ENCODE data around the gene RPRD2.
"Not testable (repeated sequence)": the region's sequence is repeated elsewhere in the genome, so short reads cannot be mapped to it uniquely, and the experiment has no call there.

Gene RPRD2

GRCh38 chr1:150363426-150364230 is at the start of gene RPRD2:
Gene RPRD2, plus strand, starts transcription at chr1:150364147. Its CDS starts 568 bp downstream, at chr1:150364715.
- TF ChIP-seq CTCF (IDR thresholded peaks at IDR 0.05; ENCODE audit: low read depth, low read length): no peak
- peak within 1 kb of the TSS; percentile 90 for H3K4me3 ChIP-seq (ENCODE audit: low read depth, low read length)

GRCh38 chr1:150314691-150315090 is 49.3 kb upstream of the RPRD2 start:
- H3K4me3 ChIP-seq (ENCODE audit: low read depth, low read length): not testable (repeated sequence)

- peak overlapping the region; percentile 94 for H3K4me3 ChIP-seq (ENCODE audit: low read depth, low read length)
- TF ChIP-seq CTCF (IDR thresholded peaks at IDR 0.05; ENCODE audit: low read depth, low read length): no peak
Observed at GRCh38 chr1:150320667-150320978, 43.3 kb upstream of the RPRD2 start.

- H3K4me3 ChIP-seq (ENCODE audit: low read depth, low read length): peak overlapping the region; percentile 94
- TF ChIP-seq CTCF (IDR thresholded peaks at IDR 0.05; ENCODE audit: low read depth, low read length): no peak
Observed at GRCh38 chr1:150321826-150322166, 42.2 kb upstream of the RPRD2 start.

GRCh38 chr1:150322310-150322709 is 41.6 kb upstream of the RPRD2 start:
- no peak for TF ChIP-seq CTCF (IDR thresholded peaks at IDR 0.05; ENCODE audit: low read depth, low read length)
- peak overlapping the region; percentile 94 for H3K4me3 ChIP-seq (ENCODE audit: low read depth, low read length)

- no peak overlapping the region for H3K4me3 ChIP-seq (ENCODE audit: low read depth, low read length)
- TF ChIP-seq CTCF (IDR thresholded peaks at IDR 0.05; ENCODE audit: low read depth, low read length): no peak
Observed at GRCh38 chr1:150332651-150333290, 31.2 kb upstream of the RPRD2 start.

- H3K4me3 ChIP-seq (ENCODE audit: low read depth, low read length): no peak overlapping the region
- no peak for TF ChIP-seq CTCF (IDR thresholded peaks at IDR 0.05; ENCODE audit: low read depth, low read length)
Observed at GRCh38 chr1:150346316-150346715, 17.6 kb upstream of the RPRD2 start.

Data from WI38 (cell line).